WTC11 (cell line): Measurements from ENCODE around the gene ACOXL.

Experiments
- NFE2L1 ChIP-seq: sonication (generic); formaldehyde crosslinking; IDR thresholded peaks from 2 replicates; pipeline ENCODE4 v1.8.1; 2023; ENCODE audit warnings: missing genetic modification reagents
- RELA ChIP-seq: sonication (generic); formaldehyde crosslinking; IDR thresholded peaks from 2 replicates; pipeline ENCODE4 v1.8.1; 2022; ENCODE audit warnings: missing genetic modification reagents, mild to moderate bottlenecking, borderline replicate concordance
- ZNF416 ChIP-seq: fragments of 250-450 bp; sonication (Bioruptor Pico); IDR thresholded peaks from 2 replicates; pipeline ENCODE4 v1.9.0; 2021; ENCODE audit warnings: mild to moderate bottlenecking, inconsistent platforms
- TF ChIP-seq, protein P1 (sequence below): fragments of 200-600 bp; IDR thresholded peaks from 2 replicates; pipeline ENCODE4 v1.8.0; 2022; ENCODE audit warnings: antibody characterized with exemption
- TF ChIP-seq, protein P2 (sequence below): sonication (generic); formaldehyde crosslinking; conservative IDR thresholded peaks from 2 replicates; pipeline ENCODE4 v1.8.1; 2022; ENCODE audit warnings: mild to moderate bottlenecking, missing genetic modification reagents
- TF ChIP-seq, protein P3 (sequence below): sonication (generic); formaldehyde crosslinking; IDR thresholded peaks from 2 replicates; pipeline ENCODE4 v1.8.1; 2023; ENCODE audit warnings: mild to moderate bottlenecking, missing genetic modification reagents
- TF ChIP-seq, protein P4 (sequence below): sonication (generic); formaldehyde crosslinking; IDR thresholded peaks from 2 replicates; pipeline ENCODE4 v1.8.1; 2022; ENCODE audit warnings: low read depth, missing genetic modification reagents, borderline replicate concordance

DNA sequence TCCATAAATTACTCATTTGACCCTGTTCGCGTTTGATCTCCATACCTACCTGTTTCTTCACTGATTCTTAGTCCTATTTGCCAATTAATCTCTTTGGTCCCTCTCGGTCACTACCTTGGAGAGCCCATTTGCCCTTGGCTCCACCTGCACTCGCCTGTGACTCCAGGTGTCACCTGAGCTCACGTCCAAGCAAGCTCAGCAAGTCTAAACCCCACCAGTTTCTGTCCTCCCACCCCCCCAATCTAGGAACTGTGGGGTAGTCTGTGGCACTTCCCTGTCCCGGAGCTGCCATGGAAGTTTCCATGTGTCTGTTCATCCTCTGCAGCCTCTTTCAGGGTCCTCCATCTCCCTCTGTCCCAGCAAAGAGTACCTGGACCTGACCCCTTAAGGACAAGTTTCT lies 320.2 kb downstream of the ACOXL start:
- TF ChIP-seq, protein P1, sequence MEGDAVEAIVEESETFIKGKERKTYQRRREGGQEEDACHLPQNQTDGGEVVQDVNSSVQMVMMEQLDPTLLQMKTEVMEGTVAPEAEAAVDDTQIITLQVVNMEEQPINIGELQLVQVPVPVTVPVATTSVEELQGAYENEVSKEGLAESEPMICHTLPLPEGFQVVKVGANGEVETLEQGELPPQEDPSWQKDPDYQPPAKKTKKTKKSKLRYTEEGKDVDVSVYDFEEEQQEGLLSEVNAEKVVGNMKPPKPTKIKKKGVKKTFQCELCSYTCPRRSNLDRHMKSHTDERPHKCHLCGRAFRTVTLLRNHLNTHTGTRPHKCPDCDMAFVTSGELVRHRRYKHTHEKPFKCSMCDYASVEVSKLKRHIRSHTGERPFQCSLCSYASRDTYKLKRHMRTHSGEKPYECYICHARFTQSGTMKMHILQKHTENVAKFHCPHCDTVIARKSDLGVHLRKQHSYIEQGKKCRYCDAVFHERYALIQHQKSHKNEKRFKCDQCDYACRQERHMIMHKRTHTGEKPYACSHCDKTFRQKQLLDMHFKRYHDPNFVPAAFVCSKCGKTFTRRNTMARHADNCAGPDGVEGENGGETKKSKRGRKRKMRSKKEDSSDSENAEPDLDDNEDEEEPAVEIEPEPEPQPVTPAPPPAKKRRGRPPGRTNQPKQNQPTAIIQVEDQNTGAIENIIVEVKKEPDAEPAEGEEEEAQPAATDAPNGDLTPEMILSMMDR = no peak
- no peak for TF ChIP-seq NFE2L1 (CRISPR knock-in tag)
- TF ChIP-seq, protein P2, sequence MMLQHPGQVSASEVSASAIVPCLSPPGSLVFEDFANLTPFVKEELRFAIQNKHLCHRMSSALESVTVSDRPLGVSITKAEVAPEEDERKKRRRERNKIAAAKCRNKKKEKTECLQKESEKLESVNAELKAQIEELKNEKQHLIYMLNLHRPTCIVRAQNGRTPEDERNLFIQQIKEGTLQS (CRISPR knock-in tag) = no peak
- no peak for TF ChIP-seq ZNF416 (CRISPR knock-in tag)
- TF ChIP-seq, protein P3, sequence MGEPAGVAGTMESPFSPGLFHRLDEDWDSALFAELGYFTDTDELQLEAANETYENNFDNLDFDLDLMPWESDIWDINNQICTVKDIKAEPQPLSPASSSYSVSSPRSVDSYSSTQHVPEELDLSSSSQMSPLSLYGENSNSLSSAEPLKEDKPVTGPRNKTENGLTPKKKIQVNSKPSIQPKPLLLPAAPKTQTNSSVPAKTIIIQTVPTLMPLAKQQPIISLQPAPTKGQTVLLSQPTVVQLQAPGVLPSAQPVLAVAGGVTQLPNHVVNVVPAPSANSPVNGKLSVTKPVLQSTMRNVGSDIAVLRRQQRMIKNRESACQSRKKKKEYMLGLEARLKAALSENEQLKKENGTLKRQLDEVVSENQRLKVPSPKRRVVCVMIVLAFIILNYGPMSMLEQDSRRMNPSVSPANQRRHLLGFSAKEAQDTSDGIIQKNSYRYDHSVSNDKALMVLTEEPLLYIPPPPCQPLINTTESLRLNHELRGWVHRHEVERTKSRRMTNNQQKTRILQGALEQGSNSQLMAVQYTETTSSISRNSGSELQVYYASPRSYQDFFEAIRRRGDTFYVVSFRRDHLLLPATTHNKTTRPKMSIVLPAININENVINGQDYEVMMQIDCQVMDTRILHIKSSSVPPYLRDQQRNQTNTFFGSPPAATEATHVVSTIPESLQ (CRISPR knock-in tag) = no peak
- TF ChIP-seq RELA (CRISPR knock-in tag) = no peak
- TF ChIP-seq, protein P4, sequence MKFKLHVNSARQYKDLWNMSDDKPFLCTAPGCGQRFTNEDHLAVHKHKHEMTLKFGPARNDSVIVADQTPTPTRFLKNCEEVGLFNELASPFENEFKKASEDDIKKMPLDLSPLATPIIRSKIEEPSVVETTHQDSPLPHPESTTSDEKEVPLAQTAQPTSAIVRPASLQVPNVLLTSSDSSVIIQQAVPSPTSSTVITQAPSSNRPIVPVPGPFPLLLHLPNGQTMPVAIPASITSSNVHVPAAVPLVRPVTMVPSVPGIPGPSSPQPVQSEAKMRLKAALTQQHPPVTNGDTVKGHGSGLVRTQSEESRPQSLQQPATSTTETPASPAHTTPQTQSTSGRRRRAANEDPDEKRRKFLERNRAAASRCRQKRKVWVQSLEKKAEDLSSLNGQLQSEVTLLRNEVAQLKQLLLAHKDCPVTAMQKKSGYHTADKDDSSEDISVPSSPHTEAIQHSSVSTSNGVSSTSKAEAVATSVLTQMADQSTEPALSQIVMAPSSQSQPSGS (CRISPR knock-in tag) = no peak
